ENCODE results near the gene CNKSR2. TPM values are rescaled to one million over a fixed set of nuclear protein-coding genes. Genes with fewer than 3 reads are reported as not detected.

The CNKSR2 gene
- total and polyA plus RNA-seq, 4 donors = 0.55 to 3.3 (median 2.0) TPM

DNA sequence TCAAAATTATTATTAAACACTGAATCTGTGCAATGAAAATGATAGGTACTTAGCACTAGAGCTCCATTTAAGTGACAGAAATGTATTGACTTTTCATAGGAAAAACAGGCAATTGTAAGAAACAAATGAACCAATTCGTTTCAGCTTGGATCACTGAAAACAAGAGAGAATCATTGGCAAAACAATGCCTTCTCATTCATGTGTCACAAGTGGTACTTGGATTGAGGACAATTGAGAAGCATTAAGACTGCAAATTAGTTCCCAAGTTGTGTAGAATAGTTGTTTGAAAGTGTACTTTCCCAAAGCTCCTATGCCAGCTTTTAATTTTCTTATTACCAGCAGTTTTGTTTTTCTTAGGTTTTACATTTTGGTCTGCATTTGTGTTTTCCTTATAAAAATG lies 20.6 kb downstream of the CNKSR2 start:
- no peaks in the 10 kb centered on the region for H3K4me1 ChIP-seq (ENCODE audit: control insufficient read depth in 4 of 4, insufficient read depth in 4 of 4, low read length in 3 of 4)
- no peaks in the 10 kb centered on the region for H3K36me3 ChIP-seq (ENCODE audit: control insufficient read depth in 4 of 4, insufficient read depth in 3 of 4, low read depth in 1 of 4, low read length in 3 of 4)
- no peak overlapping the region for H3K4me3 ChIP-seq (ENCODE audit: low read depth in 1 of 3, low read length in 3 of 3)
- TF ChIP-seq FOXA1 (IDR thresholded peaks at IDR 0.05) (no peak), ZBTB33 (IDR thresholded peaks at IDR 0.05) (no peak), ATF3 (IDR thresholded peaks at IDR 0.05) (no peak), EGR1 (IDR thresholded peaks at IDR 0.05; ENCODE audit: low read depth in 2 of 2) (no peak), HNF4A (conservative IDR thresholded peaks at IDR 0.05) (no peak), JUND (IDR thresholded peaks at IDR 0.05) (no peak), SP1 (IDR thresholded peaks at IDR 0.05) (no peak), MAX (IDR thresholded peaks at IDR 0.05) (no peak), YY1 (IDR thresholded peaks at IDR 0.05) (no peak), NR2F2 (IDR thresholded peaks at IDR 0.05) (no peak), FOXA2 (IDR thresholded peaks at IDR 0.05) (no peak), HNF4G (IDR thresholded peaks at IDR 0.05) (no peak), RAD21 (IDR thresholded peaks at IDR 0.05) (no peak)
- TF ChIP-seq, protein P1, sequence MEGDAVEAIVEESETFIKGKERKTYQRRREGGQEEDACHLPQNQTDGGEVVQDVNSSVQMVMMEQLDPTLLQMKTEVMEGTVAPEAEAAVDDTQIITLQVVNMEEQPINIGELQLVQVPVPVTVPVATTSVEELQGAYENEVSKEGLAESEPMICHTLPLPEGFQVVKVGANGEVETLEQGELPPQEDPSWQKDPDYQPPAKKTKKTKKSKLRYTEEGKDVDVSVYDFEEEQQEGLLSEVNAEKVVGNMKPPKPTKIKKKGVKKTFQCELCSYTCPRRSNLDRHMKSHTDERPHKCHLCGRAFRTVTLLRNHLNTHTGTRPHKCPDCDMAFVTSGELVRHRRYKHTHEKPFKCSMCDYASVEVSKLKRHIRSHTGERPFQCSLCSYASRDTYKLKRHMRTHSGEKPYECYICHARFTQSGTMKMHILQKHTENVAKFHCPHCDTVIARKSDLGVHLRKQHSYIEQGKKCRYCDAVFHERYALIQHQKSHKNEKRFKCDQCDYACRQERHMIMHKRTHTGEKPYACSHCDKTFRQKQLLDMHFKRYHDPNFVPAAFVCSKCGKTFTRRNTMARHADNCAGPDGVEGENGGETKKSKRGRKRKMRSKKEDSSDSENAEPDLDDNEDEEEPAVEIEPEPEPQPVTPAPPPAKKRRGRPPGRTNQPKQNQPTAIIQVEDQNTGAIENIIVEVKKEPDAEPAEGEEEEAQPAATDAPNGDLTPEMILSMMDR (IDR thresholded peaks at IDR 0.05; ENCODE audit: low read depth, low read length, missing input control) = no peak
- TF ChIP-seq, protein P2, sequence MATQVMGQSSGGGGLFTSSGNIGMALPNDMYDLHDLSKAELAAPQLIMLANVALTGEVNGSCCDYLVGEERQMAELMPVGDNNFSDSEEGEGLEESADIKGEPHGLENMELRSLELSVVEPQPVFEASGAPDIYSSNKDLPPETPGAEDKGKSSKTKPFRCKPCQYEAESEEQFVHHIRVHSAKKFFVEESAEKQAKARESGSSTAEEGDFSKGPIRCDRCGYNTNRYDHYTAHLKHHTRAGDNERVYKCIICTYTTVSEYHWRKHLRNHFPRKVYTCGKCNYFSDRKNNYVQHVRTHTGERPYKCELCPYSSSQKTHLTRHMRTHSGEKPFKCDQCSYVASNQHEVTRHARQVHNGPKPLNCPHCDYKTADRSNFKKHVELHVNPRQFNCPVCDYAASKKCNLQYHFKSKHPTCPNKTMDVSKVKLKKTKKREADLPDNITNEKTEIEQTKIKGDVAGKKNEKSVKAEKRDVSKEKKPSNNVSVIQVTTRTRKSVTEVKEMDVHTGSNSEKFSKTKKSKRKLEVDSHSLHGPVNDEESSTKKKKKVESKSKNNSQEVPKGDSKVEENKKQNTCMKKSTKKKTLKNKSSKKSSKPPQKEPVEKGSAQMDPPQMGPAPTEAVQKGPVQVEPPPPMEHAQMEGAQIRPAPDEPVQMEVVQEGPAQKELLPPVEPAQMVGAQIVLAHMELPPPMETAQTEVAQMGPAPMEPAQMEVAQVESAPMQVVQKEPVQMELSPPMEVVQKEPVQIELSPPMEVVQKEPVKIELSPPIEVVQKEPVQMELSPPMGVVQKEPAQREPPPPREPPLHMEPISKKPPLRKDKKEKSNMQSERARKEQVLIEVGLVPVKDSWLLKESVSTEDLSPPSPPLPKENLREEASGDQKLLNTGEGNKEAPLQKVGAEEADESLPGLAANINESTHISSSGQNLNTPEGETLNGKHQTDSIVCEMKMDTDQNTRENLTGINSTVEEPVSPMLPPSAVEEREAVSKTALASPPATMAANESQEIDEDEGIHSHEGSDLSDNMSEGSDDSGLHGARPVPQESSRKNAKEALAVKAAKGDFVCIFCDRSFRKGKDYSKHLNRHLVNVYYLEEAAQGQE (IDR thresholded peaks at IDR 0.05) = no peak
- 38% methylated on average over 1 of the region's 1 CpG for WGBS
- DNase-seq (ENCODE audit: low spot score) = no peak
- H3K9ac ChIP-seq (ENCODE audit: low read depth in 1 of 2, low read length in 2 of 2) = no peak overlapping the region
- H3K27me3 ChIP-seq (ENCODE audit: control insufficient read depth in 4 of 4, insufficient read depth in 4 of 4, low read length in 3 of 4) = no peaks in the 10 kb centered on the region
- H3K27ac ChIP-seq (ENCODE audit: low read depth in 1 of 2, low read length in 2 of 2) = no peak overlapping the region
- H3K9me3 ChIP-seq (ENCODE audit: control insufficient read depth in 4 of 4, low read length in 3 of 4) = peaks cover 0 to 4% (median 0%) of the 10 kb centered on the region in 4 donors

GRCh38 chrX:21398426-21398825 lies 24.2 kb downstream of the CNKSR2 start:
- 89% methylated on average over 3 of the region's 3 CpGs for WGBS
- no peak overlapping the region for H3K9ac ChIP-seq (ENCODE audit: low read depth in 1 of 2, low read length in 2 of 2)
- H3K4me1 ChIP-seq (ENCODE audit: control insufficient read depth in 4 of 4, insufficient read depth in 4 of 4, low read length in 3 of 4) = no peaks in the 10 kb centered on the region
- no peak overlapping the region for H3K4me3 ChIP-seq (ENCODE audit: low read depth in 1 of 3, low read length in 3 of 3)
- H3K9me3 ChIP-seq (ENCODE audit: control insufficient read depth in 4 of 4, low read length in 3 of 4) = no peaks in the 10 kb centered on the region
- no peak for TF ChIP-seq FOXA2 (IDR thresholded peaks at IDR 0.05)
- TF ChIP-seq, protein P1 (IDR thresholded peaks at IDR 0.05; ENCODE audit: low read depth, low read length, missing input control) = no peak
- TF ChIP-seq MAX (IDR thresholded peaks at IDR 0.05) = no peak
- TF ChIP-seq SP1 (IDR thresholded peaks at IDR 0.05) = no peak
- no peak overlapping the region for H3K27ac ChIP-seq (ENCODE audit: low read depth in 1 of 2, low read length in 2 of 2)
- no peak for DNase-seq (ENCODE audit: low spot score)
- no peaks in the 10 kb centered on the region for H3K36me3 ChIP-seq (ENCODE audit: control insufficient read depth in 4 of 4, insufficient read depth in 3 of 4, low read depth in 1 of 4, low read length in 3 of 4)
- H3K27me3 ChIP-seq (ENCODE audit: control insufficient read depth in 4 of 4, insufficient read depth in 4 of 4, low read length in 3 of 4) = no peaks in the 10 kb centered on the region
